GM13977 (cell line): ENCODE data around the gene PGC.

Experiments used
- DNase-seq: peaks from one replicate; pipeline ENCODE4 v3.0.0; 2012; ENCODE audit warnings: low spot score
- in situ Hi-C: fragments of 300-500 bp; cut with MboI; formaldehyde crosslinking; loops from one replicate; pipeline ENCODE4 v1.12.0; 2022; ENCODE audit warnings: low sequenced_read_pairs, low pct_unique_long_range_greater_than_20kb, mixed read lengths, inconsistent platforms; ENCODE audit not compliant: unreplicated experiment
- TF ChIP-seq, protein P1 (sequence below): IDR thresholded peaks from 2 replicates; pipeline ENCODE4 v1.5.1; 2012; ENCODE audit warnings: mild to moderate bottlenecking, control low read depth; ENCODE audit not compliant: insufficient read depth; ENCODE audit errors: extremely low read depth, missing control alignments

Gene PGC

DNA sequence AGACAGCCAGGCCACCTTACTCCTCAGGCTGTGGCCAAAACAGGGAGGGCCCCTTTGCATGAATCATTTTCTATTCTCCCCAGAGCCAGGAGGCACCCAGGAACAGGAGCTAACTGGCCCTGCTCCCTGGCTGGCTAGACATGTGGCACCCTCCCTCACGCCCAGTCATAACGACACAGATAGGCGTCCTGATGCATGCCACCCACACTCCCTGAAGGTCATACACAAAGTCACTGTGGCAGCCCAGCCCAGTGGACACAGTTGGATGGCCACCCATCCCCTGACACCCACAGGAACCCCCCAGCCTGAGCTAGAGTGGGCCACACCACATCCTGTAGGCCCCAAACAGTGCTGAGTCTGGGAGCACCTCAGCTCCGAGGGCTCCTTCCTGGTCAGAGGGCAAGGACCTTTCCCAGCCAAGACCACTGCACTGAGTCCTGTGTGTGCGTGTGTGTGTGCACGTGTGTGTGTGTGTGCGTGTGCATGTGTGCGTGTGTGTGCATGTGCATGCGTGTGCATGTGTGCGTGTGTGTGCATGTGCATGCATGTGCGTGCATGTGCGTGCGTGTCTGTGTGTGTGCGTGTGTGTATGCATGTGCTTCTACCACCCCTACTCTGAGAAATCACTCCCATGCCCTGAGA lies 33.4 kb downstream of the PGC start:
- in situ Hi-C loops = no loop called here
- TF ChIP-seq, protein P1, sequence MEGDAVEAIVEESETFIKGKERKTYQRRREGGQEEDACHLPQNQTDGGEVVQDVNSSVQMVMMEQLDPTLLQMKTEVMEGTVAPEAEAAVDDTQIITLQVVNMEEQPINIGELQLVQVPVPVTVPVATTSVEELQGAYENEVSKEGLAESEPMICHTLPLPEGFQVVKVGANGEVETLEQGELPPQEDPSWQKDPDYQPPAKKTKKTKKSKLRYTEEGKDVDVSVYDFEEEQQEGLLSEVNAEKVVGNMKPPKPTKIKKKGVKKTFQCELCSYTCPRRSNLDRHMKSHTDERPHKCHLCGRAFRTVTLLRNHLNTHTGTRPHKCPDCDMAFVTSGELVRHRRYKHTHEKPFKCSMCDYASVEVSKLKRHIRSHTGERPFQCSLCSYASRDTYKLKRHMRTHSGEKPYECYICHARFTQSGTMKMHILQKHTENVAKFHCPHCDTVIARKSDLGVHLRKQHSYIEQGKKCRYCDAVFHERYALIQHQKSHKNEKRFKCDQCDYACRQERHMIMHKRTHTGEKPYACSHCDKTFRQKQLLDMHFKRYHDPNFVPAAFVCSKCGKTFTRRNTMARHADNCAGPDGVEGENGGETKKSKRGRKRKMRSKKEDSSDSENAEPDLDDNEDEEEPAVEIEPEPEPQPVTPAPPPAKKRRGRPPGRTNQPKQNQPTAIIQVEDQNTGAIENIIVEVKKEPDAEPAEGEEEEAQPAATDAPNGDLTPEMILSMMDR = no peak
- DNase-seq = peak; percentile 68

DNA sequence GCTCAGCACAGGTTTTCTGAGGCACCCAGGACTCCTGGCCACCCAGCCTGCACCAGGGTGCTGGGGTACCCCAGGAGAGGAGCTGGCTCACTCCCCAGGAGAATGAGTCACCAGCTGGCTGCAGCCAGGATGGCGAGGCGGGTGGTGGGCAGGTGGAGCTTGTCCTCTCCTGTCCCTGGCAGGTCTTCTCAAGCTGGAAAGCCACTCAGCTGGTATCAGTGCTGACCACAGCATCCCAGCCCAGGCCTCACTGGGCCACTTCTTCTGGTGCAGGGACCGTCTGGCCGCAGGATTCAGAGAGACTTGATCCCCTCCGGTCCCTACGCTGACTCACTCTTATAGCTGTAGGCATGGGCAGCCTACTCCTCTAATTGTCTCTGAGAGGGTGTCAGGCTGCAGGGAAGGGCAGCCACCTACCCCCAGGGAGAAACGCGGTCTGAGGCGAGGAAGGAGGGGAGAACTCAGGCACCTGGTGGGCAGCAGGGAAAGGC lies 34.0 kb downstream of the PGC start:
- in situ Hi-C loops = no loop called here
- no peak for DNase-seq
- TF ChIP-seq, protein P1 = no peak

DNA sequence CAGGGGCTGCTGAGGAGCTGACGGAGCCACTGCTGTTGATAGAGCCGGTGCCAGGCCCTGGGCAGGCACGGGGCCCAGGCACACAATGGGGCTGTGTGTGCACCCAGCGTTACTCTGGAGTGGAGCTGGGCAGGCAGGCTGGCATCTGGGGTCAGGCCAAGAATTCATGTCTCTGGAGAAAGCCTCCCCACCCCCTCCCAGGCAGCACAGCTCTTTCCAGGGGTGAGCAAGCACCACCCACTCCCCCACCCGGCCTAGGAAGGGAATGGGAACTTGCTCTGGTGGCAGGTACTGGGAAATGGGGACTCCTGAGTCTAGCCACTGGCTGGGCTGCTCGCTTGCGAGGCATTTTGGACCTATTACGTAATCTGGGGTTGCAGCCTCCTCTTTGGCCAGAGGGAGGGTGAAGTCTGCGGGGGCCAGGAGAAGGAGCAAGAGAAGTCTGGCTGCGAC lies 34.5 kb downstream of the PGC start:
- no peak for DNase-seq
- TF ChIP-seq, protein P1 = no peak
- in situ Hi-C loops = no loop called here

DNA sequence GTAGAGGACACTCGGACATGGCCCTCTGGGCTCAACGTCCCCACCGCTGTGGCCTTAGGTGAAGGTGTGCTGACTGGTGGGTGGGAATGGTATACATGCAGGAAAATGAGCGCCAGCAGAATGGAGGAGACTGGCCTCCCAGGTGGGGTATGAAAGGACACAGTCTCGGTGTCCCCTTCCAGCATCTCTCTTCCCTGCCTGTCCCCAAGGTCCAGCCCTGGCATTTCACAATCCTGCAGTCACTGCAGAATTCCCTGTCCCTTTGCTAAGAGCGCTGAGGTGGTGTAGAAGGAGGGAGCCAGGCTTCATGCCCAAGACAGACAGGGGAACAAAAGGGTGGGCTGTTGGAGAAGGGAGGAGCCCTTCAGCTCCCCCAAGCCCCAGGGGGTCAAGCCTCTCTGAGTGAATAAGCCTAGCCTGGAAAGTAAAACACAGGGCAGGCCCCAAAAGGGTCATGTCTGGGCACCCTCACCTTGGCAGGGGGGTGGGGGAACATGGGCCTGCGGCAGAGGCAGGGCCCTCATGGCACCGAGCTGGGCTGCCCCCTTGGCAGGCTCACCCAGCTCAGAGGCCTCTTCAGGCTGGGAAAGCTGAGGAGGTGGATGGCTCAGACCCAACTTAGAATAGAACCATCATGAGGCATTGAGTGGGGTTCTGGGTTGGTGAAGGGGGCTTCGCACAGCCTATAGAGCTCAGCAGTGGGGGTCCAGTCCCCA lies 35.7 kb downstream of the PGC start:
- in situ Hi-C loops = no loop called here
- no peak for DNase-seq
- TF ChIP-seq, protein P1 = no peak

DNA sequence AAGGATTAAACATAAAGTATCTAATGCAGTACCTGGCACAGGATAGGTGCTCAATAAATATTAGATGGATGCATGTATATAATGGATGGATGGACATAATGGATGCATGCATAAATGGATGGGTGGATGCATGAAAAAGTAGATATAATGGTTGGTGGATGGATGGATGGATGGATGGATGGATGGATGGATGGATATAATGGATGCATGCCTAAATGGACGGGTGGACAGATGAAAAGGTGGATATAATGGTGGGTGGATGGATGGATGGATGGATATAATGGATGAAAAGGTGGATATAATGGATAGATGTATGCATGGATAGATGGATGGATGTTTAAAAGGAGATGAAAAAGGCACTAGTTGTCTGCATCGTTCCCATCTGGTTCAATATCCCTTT lies 37.8 kb downstream of the PGC start:
- in situ Hi-C loops = no loop called here
- no peak for DNase-seq
- TF ChIP-seq, protein P1 = no peak

DNA sequence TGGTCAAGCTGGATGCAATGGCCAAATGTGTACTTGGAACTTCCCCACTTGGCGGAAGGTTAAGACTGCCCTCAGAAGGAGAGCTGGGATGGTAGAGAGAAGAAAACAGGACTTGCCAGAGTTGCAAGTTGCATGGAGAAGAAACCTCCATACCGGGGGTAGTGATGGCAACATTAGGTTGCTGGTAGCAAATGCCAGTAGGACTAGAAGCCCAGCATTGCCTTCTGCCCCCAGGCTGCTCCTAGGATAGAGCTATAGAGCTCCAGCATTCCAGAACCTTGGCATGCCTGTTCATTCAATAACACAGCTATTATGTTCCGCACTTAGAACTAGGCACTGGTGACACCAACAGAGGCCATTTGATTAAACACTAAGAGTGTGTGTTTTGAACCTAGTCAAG lies 38.3 kb downstream of the PGC start:
- TF ChIP-seq, protein P1 = no peak
- no peak for DNase-seq
- in situ Hi-C loops = no loop called here
